HG02678 (cell line): ENCODE results near the gene TMEM240.
"Not testable (repeated sequence)": the region's sequence is repeated elsewhere in the genome, so short reads cannot be mapped to it uniquely, and the experiment has no call there.

Experiments used
- ATAC-seq: cut with Tn5 transposase; IDR thresholded peaks from one replicate; pipeline ENCODE4 v1.9.1; 2021; ENCODE audit warnings: mild to moderate bottlenecking, moderate library complexity; ENCODE audit not compliant: unreplicated experiment

The TMEM240 gene

DNA sequence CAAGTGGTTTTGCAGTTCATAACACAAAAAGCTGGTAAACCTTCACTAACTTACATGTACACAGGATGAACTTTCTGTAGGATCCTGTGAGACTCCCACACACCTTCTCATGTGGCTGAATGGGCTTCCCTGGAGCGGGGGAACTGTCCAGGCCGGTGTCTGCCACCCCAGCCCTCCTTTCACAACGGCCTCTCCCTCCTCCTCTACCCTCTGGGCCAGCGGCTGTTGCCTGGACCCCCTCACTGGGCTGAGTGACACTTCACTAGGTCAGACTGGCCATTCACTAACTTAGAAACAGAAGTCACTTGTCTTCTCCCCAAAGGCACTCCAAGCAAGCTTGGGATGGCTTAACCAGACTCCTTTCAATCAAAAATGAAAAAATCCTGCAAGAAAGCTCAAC, 18.2 kb upstream of the TMEM240 start:
- ATAC-seq, result no peak

- not testable (repeated sequence) for ATAC-seq
Measured at GRCh38 chr1:1557688-1558087, 17.3 kb upstream of the TMEM240 start.

DNA sequence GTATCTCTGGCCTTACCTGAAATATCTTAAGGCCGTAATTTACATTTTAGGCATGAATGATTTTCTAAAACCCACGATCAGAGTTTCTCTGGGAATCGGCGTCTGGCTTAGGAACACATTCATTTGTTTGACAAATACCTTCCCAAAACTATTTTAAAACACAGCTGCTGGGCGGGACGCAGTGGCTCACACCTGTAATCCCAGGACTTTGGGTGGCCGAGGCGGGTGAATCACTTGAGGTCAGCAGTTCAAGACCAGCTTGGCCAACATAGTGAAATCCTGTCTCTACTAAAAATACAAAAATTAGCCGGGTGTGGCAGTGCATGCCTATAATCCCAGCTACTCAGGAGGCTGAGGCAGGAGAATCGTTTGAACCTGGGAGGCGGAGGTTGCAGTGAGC, 16.5 kb upstream of the TMEM240 start:
- not testable (repeated sequence) for ATAC-seq

GRCh38 chr1:1556505-1556904, 16.1 kb upstream of the TMEM240 start:
- ATAC-seq, result no peak

- ATAC-seq, result no peak
Measured at GRCh38 chr1:1554926-1555915, 14.8 kb upstream of the TMEM240 start.

- no peak for ATAC-seq
Measured at GRCh38 chr1:1554550-1554925, 14.1 kb upstream of the TMEM240 start.

DNA sequence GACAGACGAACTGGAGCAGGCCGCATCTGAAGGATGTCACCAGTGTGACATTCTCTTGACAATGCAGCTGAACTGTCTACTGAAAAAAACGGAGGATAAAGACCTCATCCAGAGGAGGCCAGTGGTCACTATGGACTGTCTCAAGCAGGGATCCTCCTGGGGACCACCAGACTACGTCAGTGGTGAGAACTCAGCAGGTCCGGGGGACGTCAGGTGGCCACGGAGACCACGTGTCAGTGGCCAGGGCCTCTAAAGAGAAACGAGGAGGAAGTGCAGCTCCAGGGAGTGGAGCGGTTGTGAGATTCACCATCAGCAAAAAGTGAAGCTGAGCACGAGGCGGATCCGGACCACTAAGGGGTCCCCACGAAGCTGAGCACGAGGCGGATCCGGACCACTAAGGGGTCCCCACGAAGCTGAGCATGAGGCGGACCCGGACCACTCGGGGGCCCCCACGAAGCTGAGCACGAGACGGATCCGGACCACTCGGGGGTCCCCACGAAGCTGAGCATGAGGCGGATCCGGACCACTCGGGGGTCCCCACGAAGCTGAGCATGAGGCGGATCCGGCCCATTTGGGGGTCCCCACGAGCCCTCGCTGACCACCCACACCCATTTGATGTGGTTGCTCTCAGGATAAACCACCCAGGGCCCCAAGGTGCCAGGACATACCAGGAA, 13.5 kb upstream of the TMEM240 start:
- no peak for ATAC-seq

GRCh38 chr1:1552263-1552639, 11.8 kb upstream of the TMEM240 start:
- ATAC-seq, result no peak

- ATAC-seq, result no peak
Measured at GRCh38 chr1:1551524-1552262, 11.3 kb upstream of the TMEM240 start.

GRCh38 chr1:1550591-1551432, 10.4 kb upstream of the TMEM240 start:
- ATAC-seq, result no peak

DNA sequence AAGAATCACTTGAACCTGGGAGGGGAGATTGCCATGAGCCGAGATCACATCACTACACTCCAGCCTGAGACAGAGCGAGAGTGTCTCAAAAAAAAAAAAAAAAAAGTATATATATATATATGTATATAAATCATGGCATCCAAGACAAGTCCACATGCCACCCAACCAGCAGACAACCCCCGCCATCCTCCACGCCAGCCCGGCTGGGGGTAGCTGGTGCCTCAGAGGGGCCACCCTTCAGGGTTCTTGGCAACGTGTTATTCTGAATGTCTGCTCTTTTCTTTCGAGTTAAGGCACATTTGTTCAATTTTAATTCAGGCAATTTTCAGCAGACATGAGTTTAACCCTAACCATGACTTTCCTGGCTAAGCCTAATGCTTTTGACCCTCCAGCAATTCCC, 9.7 kb upstream of the TMEM240 start:
- no peak for ATAC-seq

DNA sequence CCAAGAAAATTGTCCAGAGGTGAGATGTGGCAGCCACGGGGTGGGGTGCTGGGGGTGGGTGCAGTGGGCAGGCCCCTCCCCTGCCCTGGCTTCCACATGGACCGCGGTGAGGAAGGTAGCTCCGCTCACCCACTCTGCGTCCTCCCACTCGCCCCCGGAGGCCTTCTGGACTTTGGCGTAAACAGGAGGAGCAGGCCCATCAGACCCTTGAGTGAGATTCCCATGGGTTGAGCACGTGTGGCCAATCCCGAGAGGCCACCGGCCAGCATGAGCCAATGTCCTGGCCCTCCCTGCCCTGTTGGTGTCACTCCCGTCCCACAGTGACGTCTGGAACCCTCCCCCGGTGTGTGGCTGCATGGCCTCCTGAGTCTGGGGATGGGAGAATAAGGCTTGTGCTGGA, 8.2 kb upstream of the TMEM240 start:
- no peak for ATAC-seq

- ATAC-seq, result no peak
Measured at GRCh38 chr1:1547476-1547875, 7.1 kb upstream of the TMEM240 start.

DNA sequence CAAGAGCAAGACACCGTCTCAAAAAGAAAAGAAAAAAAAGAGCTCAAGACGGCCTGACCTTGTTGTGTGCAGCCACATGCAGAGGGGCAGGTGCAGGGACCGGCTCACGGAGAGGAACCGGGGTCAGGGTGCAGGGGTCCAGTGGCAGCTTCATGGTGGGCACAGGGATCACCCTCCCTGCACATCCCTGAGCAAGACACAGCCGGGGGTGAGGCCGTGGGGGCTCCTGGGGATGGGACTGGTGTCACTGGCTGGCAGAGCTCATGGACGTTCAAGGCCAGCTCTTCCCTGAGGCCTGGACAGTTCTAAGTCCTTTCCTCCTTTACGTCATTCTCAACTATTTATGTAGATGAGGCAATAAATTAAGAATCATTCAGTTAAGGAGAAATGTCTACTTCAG, 6.6 kb upstream of the TMEM240 start:
- ATAC-seq, result no peak

DNA sequence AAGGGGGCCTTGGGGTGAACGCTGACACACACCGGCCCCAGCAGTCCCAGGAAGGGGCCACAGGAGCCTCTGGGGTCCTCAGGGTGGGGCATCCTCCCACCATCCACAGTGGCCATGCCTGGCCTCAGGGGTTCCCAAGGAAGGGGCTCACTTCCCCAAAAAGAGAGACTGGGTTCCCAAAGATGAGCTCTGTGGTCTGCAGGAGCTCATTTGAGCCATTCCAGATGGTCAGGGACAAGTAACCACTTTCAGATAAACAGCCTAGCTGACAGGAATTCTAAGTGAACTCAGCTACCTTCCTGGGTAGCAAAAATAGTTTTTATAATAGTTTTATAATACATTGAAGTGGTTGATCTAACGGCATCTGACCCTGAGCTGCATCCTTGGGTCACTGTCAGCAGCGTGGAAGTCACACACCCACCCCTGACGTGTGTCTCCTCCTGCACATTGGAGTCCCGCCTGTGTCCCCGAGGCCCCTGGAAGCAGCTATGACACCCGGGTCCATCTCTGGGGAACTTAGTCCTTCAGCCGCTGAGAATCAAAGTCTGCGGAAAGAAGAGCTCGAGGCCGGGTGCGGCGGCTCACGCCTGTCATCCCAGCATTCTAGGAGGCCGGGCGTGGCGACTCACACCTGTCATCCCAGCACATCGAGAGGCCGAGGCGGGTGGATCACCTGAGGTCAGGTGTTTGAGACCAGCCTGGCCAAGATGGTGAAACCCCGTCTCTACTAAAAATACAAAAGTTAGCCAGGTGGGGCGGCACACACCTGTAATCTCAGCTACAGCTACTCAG, 5.7 kb upstream of the TMEM240 start:
- ATAC-seq, result no peak

- no peak for ATAC-seq
Measured at GRCh38 chr1:1544544-1544943, 4.1 kb upstream of the TMEM240 start.

GRCh38 chr1:1543706-1544099, 3.3 kb upstream of the TMEM240 start:
- no peak for ATAC-seq

- no peak for ATAC-seq
Measured at GRCh38 chr1:1542766-1543705, 2.6 kb upstream of the TMEM240 start.
